Measurements from ENCODE around the gene ASB1.
"Not testable (repeated sequence)": the region's sequence is repeated elsewhere in the genome, so short reads cannot be mapped to it uniquely, and the experiment has no call there.

ASB1 gene

GRCh38 chr2:238404406-238405216, 22.1 kb upstream of the ASB1 start:
- no peak for DNase-seq

GRCh38 chr2:238405217-238405555, 21.5 kb upstream of the ASB1 start:
- DNase-seq = not testable (repeated sequence)

- no peak for DNase-seq
These were observed 20.3 kb upstream of the ASB1 start for GRCh38 chr2:238406221-238406997.

DNA sequence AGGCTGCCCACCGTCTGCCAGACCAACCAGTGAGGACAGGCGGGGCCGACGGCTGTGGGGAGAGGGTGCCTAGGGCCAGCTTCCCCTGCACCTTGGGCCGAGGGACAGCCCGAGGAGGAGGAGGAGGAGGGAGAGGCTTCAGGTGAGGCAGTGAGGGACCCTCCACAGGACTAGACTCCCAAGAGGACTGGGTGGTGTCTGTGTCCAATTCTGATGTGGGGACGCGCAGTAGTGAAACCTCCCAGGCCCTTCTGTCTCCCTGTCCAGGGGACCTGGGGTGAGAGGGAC, 19.8 kb upstream of the ASB1 start:
- no peak for DNase-seq

GRCh38 chr2:238407566-238407965, 19.2 kb upstream of the ASB1 start:
- no peak for DNase-seq

GRCh38 chr2:238408615-238409340, 17.9 kb upstream of the ASB1 start:
- DNase-seq = no peak

DNA sequence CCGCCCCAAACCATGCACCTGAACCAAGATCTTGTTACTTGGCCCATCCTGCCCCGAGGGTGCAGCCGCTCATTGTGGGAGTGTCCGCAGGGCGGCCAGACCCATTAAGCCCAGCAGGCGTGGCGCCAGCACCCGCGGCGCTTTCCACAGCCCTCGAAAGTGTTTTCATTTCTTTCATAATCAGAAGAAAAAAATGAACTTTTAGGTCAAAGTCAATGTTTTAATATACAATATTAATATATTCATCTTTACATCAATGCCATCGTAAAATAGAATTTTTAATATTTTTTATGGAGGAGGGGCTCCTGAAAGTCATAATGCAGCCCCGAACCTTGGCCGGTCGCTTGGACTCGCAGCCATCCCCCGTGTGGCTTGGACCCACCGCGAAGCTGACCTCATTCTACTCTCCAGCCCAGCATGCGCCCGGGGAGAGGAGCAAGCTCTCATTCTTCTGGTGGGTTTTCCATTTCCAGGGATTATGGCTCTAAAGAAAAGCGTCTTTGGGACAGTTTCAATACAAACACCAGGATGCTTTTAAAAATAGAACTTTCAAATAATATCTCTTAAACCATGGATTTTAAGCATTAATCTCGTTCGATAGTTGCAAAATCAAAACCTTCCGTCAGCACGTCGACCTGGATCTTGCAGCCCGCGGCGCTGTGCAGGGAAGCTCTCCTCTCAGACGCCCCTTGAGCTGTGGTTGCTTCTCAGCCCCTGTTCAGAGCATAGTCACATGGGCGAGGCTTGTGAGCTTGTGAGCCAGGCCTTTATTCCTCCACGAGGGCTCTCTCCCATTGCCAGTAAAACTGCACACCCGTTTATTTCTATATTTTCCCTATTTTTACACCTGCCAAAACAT, 17.2 kb upstream of the ASB1 start:
- DNase-seq = no peak

- no peak for DNase-seq
These were observed 14.5 kb upstream of the ASB1 start for GRCh38 chr2:238412067-238412767.

GRCh38 chr2:238413368-238413767, 13.4 kb upstream of the ASB1 start:
- no peak for DNase-seq

GRCh38 chr2:238415036-238415764, 11.5 kb upstream of the ASB1 start:
- no peak for DNase-seq

DNA sequence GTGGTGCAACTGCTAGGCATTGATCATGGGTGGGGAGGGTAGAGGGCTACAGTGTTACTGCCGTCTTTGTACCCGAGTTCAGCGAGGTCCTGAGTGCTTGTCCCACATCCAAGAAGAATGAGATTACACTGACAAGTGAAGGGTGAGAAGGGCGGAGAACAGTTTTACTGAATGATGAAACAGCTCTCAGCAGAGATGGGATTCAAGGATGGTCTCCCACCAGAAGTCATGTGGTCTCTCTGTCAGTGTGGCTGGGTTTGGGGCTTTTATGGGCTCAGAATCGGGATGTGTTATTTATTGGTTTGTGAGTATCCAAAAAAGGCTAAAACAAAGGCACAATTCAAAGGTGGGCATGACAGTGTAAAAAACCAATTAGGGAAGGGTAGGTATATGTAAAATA, 10.8 kb upstream of the ASB1 start:
- no peak for DNase-seq

DNA sequence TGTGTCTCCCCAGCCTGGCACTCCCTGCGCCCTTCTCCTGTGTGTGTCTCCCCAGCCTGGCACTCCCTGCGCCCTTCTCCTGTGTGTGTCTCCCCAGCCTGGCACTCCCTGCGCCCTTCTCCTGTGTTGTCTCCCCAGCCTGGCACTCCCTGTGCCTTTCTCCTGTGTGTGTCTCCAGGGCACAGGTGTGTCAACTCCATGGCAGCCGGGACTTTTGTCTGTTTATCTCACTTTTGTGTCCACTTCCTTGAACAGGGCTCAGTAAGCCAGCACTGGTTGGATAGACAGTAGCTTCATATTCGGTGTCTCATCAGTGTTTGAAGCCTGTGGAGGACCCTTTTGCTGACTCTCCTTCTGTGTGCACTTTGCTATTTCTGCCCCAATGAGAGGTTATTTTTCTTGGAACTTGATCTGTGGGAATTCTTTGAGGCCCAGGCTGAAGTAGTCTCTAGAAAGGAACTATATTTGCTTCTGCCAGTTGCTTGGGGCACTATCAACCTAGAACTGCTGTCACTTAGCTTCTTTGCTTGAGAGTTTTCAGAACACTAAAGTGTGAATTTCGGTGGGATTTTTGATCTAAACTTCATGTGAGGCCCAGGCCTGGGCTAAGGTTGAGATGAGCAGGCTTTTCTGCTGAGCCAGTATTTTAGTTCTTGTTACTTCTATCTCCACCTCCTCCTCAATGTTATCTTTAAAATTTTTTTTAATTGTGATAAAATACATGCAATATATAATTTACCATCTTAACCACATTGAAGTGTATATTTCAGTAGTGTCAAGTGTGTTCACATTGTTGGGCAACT, 8.3 kb upstream of the ASB1 start:
- no peak for DNase-seq

DNA sequence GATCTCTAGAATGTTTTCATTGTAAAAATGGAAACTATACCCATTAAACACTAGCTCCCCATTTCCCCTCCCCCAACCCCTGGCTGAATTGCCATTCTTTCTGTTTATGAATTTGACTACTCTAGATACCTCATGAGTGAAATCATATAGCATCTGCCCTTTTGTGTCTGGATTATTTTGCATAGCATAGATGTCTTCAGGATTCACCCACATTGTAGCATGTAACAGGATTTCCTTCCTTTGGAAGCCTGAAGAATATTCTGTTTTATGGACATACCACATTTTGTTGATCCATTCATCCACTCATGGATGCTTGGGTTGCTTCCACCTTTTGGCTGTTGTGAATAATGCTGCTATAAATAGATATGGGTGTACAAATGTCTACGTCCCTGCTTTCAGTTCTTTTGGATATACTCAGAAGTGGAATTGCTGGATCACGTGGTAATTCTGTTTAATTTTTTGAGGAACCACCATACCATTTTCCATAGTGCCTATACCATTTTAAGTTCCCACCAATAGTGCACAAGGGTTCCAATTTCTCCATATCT, 7.7 kb upstream of the ASB1 start:
- DNase-seq = no peak

DNA sequence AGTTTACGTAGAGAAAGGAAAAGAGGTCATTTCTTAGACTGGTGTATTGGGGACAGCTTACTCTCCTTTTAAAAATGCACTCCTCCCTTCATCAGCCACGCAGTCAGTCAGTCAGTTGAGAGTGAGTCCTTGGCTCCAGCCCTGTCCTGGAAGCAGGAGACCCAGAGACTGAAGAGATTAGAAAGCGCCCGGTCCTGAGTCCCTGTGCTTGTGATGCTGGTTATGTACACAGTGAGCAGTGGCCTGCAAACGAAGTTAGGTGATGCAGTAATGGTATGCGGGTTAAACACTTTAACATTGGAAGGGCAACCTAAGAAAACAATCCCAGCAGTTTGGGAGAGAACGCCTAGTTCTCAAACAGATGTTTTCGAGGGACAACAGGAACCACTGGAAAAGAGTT, 6.3 kb upstream of the ASB1 start:
- no peak for DNase-seq

GRCh38 chr2:238420878-238421694, 5.6 kb upstream of the ASB1 start:
- no peak for DNase-seq

- no peak for DNase-seq
These were observed 5.1 kb upstream of the ASB1 start for GRCh38 chr2:238421695-238422035.

- no peak for DNase-seq
These were observed 4.4 kb upstream of the ASB1 start for GRCh38 chr2:238422285-238422684.

DNA sequence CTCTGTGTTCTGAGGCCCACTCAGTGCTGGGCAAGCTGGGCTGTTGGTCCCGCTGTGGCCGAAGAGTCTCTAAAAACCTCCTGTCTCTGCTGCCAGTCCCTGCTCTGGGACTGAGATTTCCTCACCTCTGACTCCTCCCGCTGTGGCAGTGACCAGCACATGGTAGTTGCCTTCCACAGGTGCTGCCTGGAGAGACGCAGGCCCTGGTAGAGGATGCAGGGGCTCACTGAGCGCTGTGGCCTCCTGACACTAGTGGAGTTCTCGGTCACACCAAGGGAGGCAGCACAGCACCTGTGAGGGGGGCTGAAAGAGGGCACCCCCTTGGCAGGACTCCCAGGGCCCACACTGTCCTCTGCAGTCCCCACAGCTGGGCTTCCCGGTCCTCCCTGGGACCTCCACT, 3.8 kb upstream of the ASB1 start:
- DNase-seq = no peak

DNA sequence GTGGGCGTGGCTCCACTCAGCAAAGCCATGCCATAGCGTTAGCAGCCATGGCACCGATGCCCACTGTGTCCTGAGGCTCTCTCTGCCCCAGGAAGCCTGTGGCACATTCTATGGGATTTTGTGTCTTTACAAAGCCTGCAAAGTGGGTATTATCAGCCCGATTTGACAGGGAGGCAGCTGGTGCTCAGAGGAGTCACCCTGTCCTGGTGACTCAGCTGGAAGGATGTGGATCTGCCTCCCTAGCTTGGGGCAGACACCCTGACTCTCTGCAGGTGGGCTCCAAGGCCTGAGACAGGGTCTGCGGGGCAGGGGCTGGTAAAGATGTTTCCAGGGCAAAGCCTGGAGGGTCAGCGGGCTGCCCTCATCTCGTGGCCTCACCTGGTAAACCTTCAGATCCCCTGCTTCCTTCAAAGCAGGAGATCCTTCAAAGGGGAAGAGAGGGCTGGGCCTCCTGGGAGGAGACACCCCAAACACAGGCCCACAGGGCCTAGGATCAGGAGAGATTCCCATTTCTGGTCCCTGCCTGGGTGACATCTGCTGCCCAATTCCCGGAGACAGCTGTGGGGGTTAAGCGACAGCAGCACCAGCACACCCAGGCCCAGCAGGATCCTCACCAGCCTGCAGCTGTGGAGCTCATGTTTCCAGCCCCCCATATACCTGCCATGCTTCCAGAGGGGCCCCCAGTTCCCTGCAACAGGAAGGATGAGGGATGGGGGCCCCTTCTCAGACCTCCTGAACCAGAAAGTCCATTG, 3.0 kb upstream of the ASB1 start:
- no peak for DNase-seq

Data from NCI-H187 treated with DMSO at 0.1 percent for 48 hours (cell line).